Right lobe of liver (tissue), 6 donors: ENCODE measurements around the gene BMPR2. TPM values are rescaled to one million over a fixed set of nuclear protein-coding genes. Genes with fewer than 3 reads are reported as not detected.

Experiments used
- ATAC-seq, 4 donors: fragments of 200-7000 bp; cut with Tn5 transposase; one replicate each; pipeline ENCODE4 v1.9.1; 2020; ENCODE audit warnings: mild to moderate bottlenecking in 4 of 4, moderate library complexity in 4 of 4
- DNase-seq, 3 donors: peaks; one replicate each; pipeline ENCODE4 v3.0.0-alpha.2; 2020
- H3K27ac ChIP-seq, 3 donors: fragments of 200-600 bp; one replicate each; pipeline ENCODE4 v1.8.0; 2022
- H3K27me3 ChIP-seq, 2 donors: fragments of 200-600 bp; one replicate each; pipeline ENCODE4 v1.8.0; 2022
- H3K36me3 ChIP-seq, 4 donors: fragments of 200-600 bp; sonication (generic) in 1 of 4; one replicate each; pipeline versions ENCODE4 v1.5.1 to v1.8.0; 2017 to 2022; ENCODE audit warnings: control low read depth in 1 of 4
- H3K4me1 ChIP-seq, 4 donors: fragments of 200-600 bp; sonication (generic) in 1 of 4; one replicate each; pipeline versions ENCODE4 v1.5.1 to v1.8.0; 2017 to 2022; ENCODE audit warnings: control low read depth in 1 of 4
- H3K4me3 ChIP-seq, 3 donors: fragments of 200-600 bp; one replicate each; pipeline ENCODE4 v1.8.0; 2022
- H3K9me3 ChIP-seq, 4 donors: fragments of 200-600 bp; sonication (generic) in 1 of 4; one replicate each; pipeline versions ENCODE4 v1.5.1 to v1.8.0; 2017 to 2022; ENCODE audit warnings: control low read depth in 1 of 4
- CTCF ChIP-seq, 4 donors: fragments of 200-600 bp in 3 of 4; fragments of 450-650 bp in 1 of 4; IDR thresholded peaks; one replicate each; pipeline versions ENCODE4 v1.5.1 to v1.8.0; 2016 to 2022; ENCODE audit warnings: antibody characterized with exemption in 4 of 4, mild to moderate bottlenecking in 2 of 4
- POLR2A ChIP-seq: fragments of 450-650 bp; IDR thresholded peaks from one replicate; pipeline ENCODE4 v1.6.1; 2017; ENCODE audit warnings: antibody characterized with exemption, mild to moderate bottlenecking
- WGBS: methylation state at CpG from one replicate; pipeline ENCODE4 v1.1.6; 2018; ENCODE audit warnings: low coverage, low lambda C conversion rate; ENCODE audit not compliant: insufficient coverage; ENCODE audit errors: missing lambda C conversion rate; 5-methylcytosine and 5-hydroxymethylcytosine counted together
- intact Hi-C, 2 donors: fragments of 100-400 bp; cut with DNase I; formaldehyde crosslinking; loops; one replicate each; pipeline versions ENCODE4 v1.11.2 to v1.14.1; 2022
- total RNA-seq, 6 experiments: library from RNA; depleted of rRNA in 2 of 6; stranded (reverse); fragments of >200 nt in 2 of 6; fragmentation: NEBNext Ultra II Directional in 3 of 6; extraction: Animal tissue kit (Norgen Biotek cat#: 25700) in 3 of 6; gene quantifications; one replicate each; pipeline versions ENCODE4 v1.1.0 to v1.2.4, GENCODE V29; 2016 to 2023
- donor health status: DM: no; HTN: yes; CAD: no.
- donor health status: DM: no; HTN: no; CAD: no.
- donor health status: DM: no; HTN: no; CAD: no.
- donor health status: DM: no; HTN: yes; CAD: no.
- donor health status: DM: no; HTN: yes; CAD: no.

Gene BMPR2
- total RNA-seq, 6 experiments from 2014 or later: 14.6 to 25.2 (median 18.7) TPM

DNA sequence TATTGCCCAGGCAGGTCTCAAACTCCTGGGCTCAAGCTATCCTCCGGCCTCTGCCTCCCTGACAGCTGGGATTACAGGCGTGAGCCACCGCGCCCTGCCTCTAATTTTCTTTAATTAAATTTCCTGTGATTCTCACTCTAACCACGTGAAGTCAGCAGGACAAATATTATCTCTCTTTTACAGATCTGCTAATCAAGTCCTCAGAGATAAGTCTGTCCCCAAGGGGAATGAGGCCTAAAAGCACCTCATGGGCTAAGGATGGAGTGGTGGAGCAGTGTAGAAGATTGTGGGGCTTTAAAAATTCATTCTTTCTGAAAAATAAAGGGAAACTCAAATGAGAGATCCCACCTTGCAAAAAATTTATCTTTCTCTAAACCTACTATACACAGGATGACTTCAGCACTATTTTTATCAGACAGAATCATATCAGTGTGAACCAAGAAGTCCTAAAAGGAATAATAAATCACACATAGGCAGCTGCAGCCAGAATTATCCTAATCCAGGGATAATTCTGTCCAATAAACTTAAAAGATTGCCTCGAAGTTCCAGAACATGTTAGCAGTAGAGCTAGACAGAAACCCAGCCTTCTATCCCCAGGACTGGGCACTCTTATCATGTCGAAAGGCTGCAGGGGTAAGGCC lies 38.3 kb upstream of the BMPR2 start:
- intact Hi-C loops: no loop called here

DNA sequence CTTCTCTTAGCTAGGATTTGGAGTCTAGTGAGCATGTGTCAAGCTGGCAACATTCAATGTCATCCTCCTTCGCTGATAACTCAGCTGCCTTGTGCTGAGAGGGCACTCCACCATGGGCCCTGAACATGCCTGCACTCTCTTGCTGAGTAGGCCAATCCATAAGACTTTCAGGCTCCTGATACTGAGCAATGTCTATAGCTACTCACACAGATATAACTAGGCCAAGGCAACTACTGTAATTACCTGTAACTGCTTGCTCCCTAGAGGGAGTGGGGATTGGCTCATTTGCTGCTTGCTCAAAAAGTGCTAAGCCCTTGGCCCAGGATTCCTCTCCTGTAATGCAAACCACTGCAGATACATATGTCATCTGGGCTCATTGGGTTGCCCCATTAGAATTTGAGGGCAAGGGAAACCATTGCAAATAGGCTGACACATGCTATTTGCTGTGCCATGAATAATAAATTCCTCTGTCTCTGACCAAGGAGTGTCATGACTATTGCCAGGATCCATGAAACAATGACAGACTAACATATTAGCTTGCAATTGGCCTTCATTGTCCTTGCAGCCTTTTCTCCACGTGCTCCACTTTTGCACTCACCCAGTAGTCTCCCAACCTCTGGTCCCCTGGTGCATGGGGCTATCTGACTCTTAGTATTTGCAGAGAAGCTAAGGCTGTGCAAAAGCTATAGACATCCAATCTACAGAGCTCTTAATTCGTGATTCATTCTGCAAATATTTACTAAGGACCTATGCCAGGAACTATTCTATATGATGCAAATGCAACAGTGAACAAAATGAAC lies 36.9 kb upstream of the BMPR2 start:
- ATAC-seq (no peak), DNase-seq (no peak)
- 31% methylated on average over 1 of the region's 3 CpGs for WGBS
- no peak overlapping the region for H3K4me3 ChIP-seq
- H3K36me3 ChIP-seq: no peaks in the 10 kb centered on the region
- H3K27ac ChIP-seq: no peak overlapping the region
- TF ChIP-seq CTCF (IDR thresholded peaks at IDR 0.05): no peak
- TF ChIP-seq POLR2A: no peak
- no peaks in the 10 kb centered on the region for H3K9me3 ChIP-seq
- no peaks in the 10 kb centered on the region for H3K27me3 ChIP-seq
- intact Hi-C loops: no loop called here
- no peaks in the 10 kb centered on the region for H3K4me1 ChIP-seq

More for the DNA sequence above, 38.3 kb upstream of the BMPR2 start:
- no peaks in the 10 kb centered on the region for H3K36me3 ChIP-seq
- ATAC-seq (no peak), DNase-seq (no peak)
- H3K4me3 ChIP-seq: no peak overlapping the region
- no peak overlapping the region for H3K27ac ChIP-seq
- H3K4me1 ChIP-seq: no peaks in the 10 kb centered on the region
- TF ChIP-seq POLR2A (no peak), CTCF (IDR thresholded peaks at IDR 0.05) (no peak)
- no peaks in the 10 kb centered on the region for H3K27me3 ChIP-seq
- WGBS: 85% methylated on average over 6 of the region's 7 CpGs
- no peaks in the 10 kb centered on the region for H3K9me3 ChIP-seq

DNA sequence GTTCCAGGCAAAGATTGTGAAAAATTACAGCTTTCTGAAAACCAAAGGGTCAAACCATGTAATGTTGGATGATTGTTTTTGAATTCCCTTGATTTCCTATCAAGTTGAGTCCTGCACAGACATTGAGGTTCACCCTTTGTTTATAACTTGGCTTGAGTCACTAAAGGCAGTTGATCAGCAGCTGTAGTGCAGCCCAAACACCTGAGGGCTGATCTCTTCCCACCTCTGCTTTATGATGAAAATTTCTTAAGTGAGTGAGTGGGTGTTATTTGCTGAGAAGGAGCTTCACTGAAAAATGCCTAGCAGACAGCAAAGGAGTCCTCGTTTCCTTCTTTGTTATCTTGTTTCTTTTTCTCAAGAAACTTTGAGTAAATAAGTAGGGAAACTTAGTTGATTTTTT lies 31.9 kb upstream of the BMPR2 start:
- WGBS: 64% methylated on average over 1 of the region's 1 CpG
- Histone ChIP-seq H3K4me1 (no peaks in the 10 kb centered on the region), H3K36me3 (no peaks in the 10 kb centered on the region), H3K4me3 (no peak overlapping the region), H3K27me3 (no peaks in the 10 kb centered on the region), H3K9me3 (no peaks in the 10 kb centered on the region), H3K27ac (no peak overlapping the region)
- TF ChIP-seq POLR2A (no peak), CTCF (IDR thresholded peaks at IDR 0.05) (no peak)
- ATAC-seq (no peak), DNase-seq (no peak)
- intact Hi-C loops: no loop called here

- no peaks in the 10 kb centered on the region for H3K4me1 ChIP-seq
- H3K9me3 ChIP-seq: no peaks in the 10 kb centered on the region
- no peaks in the 10 kb centered on the region for H3K36me3 ChIP-seq
- WGBS: 77% methylated on average over 6 of the region's 7 CpGs
- no peak for ATAC-seq
- no peak for DNase-seq
- H3K4me3 ChIP-seq: no peak overlapping the region
- H3K27me3 ChIP-seq: no peaks in the 10 kb centered on the region
- TF ChIP-seq CTCF (IDR thresholded peaks at IDR 0.05) (no peak), POLR2A (no peak)
- intact Hi-C loops: no loop called here
- H3K27ac ChIP-seq: no peak overlapping the region
Measured at GRCh38 chr2:202346180-202346579, 29.9 kb upstream of the BMPR2 start.
